GM18508 (cell line): ENCODE data around the gene CBLN3.

Experiments
- ATAC-seq: cut with Tn5 transposase; IDR thresholded peaks from one replicate; pipeline ENCODE4 v1.9.1; 2021; ENCODE audit warnings: moderate number of reproducible peaks; ENCODE audit not compliant: insufficient read depth, unreplicated experiment

CBLN3 gene

GRCh38 chr14:24439830-24440605, 10.6 kb upstream of the CBLN3 start:
- no peak for ATAC-seq

DNA sequence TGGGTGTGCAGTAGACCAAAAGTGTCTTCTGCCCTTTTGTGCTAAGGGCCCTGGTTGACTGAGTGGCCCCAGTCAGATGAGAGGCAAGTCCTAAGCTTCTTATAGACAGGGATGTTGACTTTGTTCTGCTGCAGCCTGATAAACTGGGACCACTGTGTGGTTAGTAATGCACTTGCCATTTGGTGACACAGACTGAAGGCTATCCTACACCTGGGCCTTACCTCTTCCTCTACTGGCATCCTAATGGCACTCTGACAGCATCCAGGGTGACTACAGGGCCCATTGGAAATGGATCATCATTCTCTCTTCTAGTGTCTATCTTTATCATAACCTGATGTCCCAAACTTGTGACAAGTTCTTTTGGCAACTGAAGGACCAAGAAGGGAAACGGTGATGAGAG, 9.8 kb upstream of the CBLN3 start:
- ATAC-seq = no peak

DNA sequence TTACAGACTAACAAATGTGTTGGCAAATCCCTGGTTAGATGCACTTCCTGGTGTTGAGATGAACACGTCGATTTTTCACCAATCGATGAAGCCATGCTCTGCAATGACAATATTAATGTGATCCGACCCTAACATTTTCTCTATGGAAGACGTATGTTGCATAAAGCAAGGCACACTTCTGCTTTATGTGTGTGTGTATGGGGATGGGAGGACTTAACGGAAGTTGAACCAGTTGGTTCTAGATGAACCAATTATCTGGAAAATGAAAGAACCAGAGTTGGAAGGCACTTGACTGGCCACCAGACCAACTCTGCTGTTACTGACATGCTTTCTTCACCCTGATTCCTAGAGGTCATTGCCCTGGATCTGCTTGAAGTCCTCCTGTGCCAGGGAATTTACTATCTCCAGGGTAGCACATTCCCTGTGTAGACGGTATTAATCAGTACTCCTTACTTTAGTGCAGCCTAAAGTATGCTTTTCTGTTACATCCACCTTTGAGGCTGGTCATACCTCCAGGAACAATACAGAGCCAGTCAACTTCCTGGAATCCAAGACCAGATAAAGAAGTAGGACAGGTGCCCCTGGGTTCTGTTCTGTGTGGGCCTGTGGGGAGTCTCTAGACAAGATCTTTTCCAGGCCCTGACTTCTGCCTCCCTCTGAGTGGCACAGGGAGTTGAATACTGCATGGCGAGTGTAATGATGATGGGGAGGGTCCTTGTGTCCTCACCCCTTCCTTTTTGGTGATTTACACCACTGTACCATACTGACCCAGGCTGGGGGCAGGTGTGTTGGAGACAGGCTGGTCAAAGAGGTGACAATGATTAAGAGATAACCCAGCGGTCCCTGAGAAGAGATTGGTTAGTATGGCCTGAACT, 9.0 kb upstream of the CBLN3 start:
- no peak for ATAC-seq

DNA sequence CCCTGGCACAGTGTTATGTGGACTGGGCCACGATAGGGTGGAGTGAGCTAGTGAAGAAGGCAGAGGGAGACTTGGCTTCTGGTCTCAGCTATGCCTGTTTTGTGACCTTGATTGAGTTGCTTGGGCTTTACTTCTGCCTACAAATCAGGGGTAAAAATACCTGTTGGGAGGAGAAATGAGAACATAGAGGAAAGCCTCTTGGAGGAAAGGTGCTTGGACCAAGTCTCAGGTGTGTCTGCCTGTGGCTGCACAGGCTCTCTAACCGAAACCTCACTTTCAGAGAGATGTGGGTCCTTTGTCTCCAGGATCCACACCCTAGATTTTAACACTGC, 8.2 kb upstream of the CBLN3 start:
- ATAC-seq = no peak

DNA sequence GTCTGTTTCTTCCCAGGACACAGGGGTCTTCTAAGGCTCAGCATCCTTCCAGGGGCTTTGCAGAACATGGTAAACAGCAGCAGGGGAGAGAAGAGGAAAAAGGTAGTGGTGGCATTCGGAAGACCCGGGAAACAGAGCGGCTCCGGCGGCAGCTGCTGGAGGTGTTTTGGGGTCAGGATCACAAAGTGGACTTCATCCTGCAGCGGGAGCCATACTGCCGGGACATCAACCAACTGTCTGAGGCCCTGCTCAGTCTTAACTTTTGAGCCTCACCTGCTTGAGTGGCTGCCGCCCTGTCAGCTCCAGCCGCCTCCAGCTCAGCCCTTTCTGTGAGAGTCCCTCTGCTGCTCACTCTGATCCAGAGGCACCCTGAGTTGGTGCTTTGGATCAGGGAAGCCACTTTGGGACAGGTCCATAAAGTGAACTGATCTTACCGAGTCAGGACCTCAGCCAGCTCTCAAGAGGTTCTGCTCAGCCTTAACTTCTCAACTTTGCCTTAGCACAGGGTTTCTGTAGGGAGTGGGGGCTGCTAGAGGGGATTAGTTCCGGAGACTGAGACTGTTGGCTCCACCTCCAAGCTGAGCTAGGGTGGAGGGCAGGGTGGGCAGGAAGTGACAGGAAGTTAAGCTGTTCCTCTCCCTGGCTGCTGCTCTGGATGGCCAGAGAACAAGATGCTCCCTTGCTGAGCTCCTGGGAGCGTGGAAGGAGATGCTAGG, 7.7 kb upstream of the CBLN3 start:
- ATAC-seq = no peak

GRCh38 chr14:24436355-24437019, 7.0 kb upstream of the CBLN3 start:
- ATAC-seq = no peak

DNA sequence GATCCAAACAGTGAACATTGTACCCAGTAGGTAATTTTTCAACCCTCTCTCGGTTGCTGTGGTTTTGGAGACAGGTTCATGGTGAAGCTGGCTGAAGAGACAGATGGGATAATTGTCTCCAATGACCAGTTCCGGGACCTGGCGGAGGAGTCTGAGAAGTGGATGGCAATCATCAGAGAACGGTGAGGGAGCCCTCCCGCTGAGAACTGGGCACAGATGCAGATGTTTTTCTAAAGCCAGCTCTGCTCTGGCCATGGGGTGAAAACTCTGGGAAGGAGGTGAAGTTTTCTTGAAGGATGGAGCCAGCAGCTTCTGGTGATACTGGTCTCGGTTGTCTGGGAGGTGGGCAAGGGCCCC, 6.5 kb upstream of the CBLN3 start:
- ATAC-seq = no peak

GRCh38 chr14:24435192-24435810, 5.8 kb upstream of the CBLN3 start:
- ATAC-seq = no peak

GRCh38 chr14:24434676-24435075, 5.2 kb upstream of the CBLN3 start:
- no peak for ATAC-seq

- no peak for ATAC-seq
Observed at GRCh38 chr14:24434036-24434435, 4.6 kb upstream of the CBLN3 start.

DNA sequence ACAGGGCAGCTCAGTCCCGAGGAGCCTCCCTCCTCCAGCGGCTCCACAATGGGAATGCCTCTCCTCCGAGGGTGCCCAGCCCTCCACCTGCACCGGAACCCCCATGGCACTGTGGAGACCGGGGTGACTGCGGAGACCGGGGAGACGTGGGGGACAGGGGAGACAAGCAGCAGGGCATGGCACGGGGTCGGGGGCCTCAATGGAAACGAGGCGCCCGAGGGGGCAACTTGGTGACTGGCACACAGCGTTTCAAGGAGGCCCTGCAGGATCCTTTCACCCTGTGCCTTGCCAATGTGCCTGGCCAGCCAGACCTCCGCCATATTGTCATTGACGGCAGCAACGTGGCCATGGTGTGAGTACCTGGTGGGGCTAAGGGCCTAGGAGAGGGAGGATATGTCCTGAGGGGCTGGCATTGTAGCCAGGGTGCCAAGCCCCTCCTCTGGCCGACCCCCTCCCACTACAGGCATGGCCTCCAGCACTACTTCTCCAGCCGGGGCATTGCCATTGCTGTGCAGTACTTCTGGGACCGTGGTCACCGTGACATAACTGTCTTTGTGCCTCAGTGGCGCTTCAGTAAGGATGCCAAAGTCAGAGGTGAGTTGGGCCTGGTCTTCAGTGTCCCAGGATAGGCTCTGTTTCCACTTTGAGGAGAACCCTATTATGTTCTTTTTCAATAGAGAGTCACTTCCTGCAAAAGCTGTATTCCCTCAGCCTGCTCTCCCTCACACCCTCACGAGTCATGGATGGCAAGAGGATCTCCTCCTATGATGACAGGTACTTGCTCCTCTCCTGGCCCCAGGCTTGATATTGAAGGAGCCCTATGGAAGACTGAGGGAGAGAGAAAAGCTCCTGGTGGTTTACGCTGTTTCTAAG, 3.0 kb upstream of the CBLN3 start:
- no peak for ATAC-seq

GRCh38 chr14:24431569-24432258, 2.2 kb upstream of the CBLN3 start:
- peak; percentile 37 for ATAC-seq

DNA sequence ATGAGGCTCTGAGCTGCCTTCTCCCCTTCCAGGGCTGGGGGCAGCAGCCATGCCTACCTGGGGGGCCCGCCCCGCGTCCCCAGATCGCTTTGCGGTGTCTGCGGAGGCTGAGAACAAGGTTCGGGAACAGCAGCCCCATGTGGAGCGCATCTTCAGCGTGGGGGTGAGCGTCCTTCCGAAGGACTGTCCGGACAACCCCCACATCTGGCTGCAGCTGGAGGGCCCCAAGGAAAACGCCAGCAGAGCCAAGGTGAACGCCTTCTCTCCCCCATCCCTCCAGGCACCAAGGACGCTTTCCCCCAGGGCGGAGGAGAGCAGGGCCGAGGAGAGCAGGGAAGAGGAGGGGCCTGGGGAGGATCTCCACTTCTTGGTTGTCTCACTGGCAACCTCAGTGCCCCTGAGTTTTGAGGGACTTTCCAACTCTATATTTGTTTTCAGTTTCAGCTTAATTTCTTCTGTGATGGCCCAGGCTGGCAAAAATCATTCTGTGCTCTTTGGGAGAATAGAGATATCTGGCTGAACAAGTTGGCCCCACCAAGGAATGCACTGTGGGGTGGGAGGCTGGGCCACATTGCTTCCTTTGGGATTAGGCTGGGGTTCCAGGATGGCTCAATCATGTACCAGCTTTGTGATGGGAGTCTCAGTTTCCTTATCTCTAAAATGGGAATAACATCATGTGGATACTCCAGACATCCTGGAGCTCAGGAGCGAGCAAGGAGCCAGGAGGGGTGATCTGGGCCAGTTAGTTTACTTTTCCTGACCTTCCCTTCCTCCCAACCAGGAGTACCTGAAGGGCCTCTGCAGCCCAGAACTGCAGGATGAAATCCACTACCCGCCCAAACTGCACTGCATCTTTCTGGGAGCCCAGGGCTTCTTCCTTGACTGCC, 1.5 kb upstream of the CBLN3 start:
- peak; percentile 31 for ATAC-seq

- ATAC-seq = peak; percentile 19
Observed at GRCh38 chr14:24430143-24430681, 744 bp upstream of the CBLN3 start.

DNA sequence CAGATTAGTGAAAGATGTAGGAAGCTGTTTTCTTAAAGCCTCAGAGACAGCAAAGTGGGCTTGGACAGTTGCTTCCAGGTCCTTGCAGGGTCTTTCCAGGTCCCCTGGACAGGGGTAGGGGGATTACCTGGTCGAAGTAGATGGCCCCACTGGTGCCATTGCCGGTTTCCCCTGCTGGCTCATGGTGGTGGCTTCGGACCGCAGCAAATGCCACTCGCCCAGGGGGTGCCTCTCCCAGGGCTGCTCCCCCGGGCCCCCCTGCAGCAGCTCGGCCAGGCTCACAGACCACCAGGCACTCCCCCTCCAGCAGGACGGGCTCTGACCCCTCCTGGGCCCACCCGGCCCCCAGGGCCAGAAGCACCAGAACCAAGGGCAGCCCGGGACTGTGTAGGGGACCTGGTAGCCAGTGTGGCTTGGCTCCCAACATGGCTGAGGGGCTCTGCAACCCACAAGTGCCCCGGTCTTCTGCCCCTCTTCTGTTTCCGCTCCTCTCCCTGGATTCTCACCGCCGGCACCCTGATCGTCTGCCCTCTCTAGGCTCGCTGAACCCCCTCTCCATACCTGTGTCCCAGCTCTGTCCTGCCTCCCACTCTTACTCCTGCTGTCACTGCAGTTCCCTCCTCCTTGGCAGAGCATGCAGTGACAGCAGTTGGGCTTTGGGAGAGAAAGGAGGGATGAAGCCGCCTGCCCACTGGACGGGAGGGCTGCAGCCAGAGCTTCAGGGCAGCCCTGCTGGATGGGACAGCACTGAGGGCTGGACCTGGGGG, 657 bp downstream of the CBLN3 start:
- ATAC-seq = no peak

- ATAC-seq = no peak
Observed at GRCh38 chr14:24427537-24428508, 1.6 kb downstream of the CBLN3 start.
